ENCODE measurements around the gene TMPRSS6.

GRCh38 chr22:37072673-37073072 is 36.8 kb downstream of the TMPRSS6 start:
- TF ChIP-seq CTCF (IDR thresholded peaks at IDR 0.05): no peak
- TF ChIP-seq EP300 (IDR thresholded peaks at IDR 0.05; ENCODE audit: low read depth): no peak
- no peak for TF ChIP-seq POLR2AphosphoS5 (IDR thresholded peaks at IDR 0.05)

Data from transverse colon (tissue), 4 donors.